ENCODE results near the gene ATP2C2. TPM values are rescaled to one million over a fixed set of nuclear protein-coding genes. Genes with fewer than 3 reads are reported as not detected.
"Not testable (repeated sequence)": the region's sequence is repeated elsewhere in the genome, so short reads cannot be mapped to it uniquely, and the experiment has no call there.

ATP2C2 gene
- total RNA-seq, 4 donors from 2014 or later = 138 to 3,342 (median 155) TPM

DNA sequence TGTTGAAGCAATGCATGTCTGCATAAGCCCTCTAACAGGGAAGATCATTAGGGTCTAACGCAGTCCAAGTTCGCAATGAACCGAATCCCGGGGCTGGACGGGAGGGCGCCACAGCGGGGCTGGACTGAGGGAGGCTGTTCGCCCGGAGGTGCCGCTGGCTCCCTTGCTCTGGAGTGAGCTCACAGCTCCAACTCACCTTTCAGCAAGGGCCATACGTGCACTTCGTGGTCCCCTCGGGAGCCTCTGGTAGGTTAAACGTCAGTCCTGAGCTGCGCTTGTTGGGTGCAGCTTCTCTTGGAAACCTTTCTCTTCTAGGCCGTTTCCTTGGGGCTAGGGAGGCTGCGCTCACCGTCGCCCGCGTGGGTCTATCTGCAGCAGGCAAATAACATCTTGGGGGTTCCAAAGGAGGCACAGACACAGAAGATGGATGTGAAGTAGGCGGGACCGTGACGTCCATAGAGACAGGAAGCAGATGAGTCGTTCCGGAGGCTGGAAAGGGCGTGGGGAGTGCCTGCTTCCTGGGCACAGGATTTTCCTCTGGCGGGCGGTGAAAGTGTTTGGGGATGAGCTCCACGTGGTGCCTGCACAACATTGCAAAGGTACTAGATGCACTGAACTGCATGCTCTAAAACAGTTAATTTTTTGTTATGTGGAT is 21.9 kb downstream of the ATP2C2 start:
- WGBS, 2 donors (ENCODE audit: low coverage in 1 of 2) = 82 to 87% methylated on average over 8 to 29 of the region's 30 CpGs
- Histone ChIP-seq H3K36me3 (no peaks in the 10 kb centered on the region), H3K4me1 (peaks cover 0 to 4% (median 0%) of the 10 kb centered on the region in 4 donors), H3K9me3 (no peaks in the 10 kb centered on the region), H3K4me3 (no peak overlapping the region), H3K27ac (no peak overlapping the region), H3K27me3 (no peaks in the 10 kb centered on the region)
- intact Hi-C loops (cut with DNase I; ENCODE audit: low total_unique reads) (no loop called here), in situ Hi-C loops (cut with MboI; ENCODE audit: low pct_ligation_motif_present in 1 of 4, low pct_unique_long_range_greater_than_20kb in 1 of 4, low sequenced_read_pairs in 3 of 4) (no loop called here)
- TF ChIP-seq POLR2AphosphoS5 (IDR thresholded peaks at IDR 0.05) (no peak), EP300 (IDR thresholded peaks at IDR 0.05; ENCODE audit: low read depth) (no peak), POLR2A (IDR thresholded peaks at IDR 0.05) (no peak)
- TF ChIP-seq, protein P1, sequence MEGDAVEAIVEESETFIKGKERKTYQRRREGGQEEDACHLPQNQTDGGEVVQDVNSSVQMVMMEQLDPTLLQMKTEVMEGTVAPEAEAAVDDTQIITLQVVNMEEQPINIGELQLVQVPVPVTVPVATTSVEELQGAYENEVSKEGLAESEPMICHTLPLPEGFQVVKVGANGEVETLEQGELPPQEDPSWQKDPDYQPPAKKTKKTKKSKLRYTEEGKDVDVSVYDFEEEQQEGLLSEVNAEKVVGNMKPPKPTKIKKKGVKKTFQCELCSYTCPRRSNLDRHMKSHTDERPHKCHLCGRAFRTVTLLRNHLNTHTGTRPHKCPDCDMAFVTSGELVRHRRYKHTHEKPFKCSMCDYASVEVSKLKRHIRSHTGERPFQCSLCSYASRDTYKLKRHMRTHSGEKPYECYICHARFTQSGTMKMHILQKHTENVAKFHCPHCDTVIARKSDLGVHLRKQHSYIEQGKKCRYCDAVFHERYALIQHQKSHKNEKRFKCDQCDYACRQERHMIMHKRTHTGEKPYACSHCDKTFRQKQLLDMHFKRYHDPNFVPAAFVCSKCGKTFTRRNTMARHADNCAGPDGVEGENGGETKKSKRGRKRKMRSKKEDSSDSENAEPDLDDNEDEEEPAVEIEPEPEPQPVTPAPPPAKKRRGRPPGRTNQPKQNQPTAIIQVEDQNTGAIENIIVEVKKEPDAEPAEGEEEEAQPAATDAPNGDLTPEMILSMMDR (IDR thresholded peaks at IDR 0.05) = no peak
- DNase-seq = no peak

DNA sequence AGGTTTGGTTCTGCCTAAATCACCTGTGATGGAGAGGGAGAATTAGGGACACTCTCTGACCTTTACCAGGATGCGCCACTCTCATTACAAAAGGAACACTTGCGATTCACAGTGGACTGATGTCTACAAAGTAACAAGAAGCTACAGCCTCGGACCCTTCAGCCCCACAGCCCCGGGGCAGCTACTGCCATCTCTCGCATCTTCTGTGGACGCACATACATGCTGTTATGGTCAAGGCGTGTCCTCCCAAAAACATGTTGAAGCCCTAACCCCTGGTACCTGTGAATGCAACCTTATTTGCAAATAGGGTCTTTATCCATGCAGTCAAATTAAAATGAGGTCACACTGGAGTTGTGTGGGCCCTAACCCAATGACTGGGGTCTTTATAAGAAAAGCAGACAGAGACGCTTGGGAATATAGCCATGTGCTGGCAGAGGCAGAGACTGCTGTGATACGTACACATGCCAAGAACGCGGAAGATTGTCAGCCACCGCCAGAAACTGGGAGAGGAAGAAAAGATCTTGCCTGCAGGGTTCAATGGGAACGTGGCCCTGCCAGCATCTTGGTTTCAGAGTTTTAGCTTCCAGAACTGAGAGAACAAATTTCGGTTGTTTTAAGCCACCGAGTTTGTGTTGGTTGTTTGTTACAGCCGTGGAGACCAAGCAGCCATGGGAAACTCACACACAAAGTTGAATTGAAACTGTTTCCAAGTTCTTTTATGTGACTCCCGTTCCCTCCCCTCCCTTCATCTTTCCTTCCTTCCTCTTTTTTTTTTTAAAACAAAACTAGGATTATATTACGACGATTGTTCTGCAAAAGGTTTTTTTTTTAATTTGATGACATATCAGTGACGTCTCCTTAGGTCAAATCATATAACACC is 23.1 kb downstream of the ATP2C2 start:
- H3K4me3 ChIP-seq = peak overlapping the region in 1 of 4 donors; percentile 13
- H3K4me1 ChIP-seq = peaks cover 0 to 4% (median 0%) of the 10 kb centered on the region in 4 donors
- in situ Hi-C loops (cut with MboI; ENCODE audit: low pct_ligation_motif_present in 1 of 4, low pct_unique_long_range_greater_than_20kb in 1 of 4, low sequenced_read_pairs in 3 of 4) (no loop called here), intact Hi-C loops (cut with DNase I; ENCODE audit: low total_unique reads) (no loop called here)
- H3K27me3 ChIP-seq = no peaks in the 10 kb centered on the region
- DNase-seq = no peak
- no peaks in the 10 kb centered on the region for H3K9me3 ChIP-seq
- H3K27ac ChIP-seq = no peak overlapping the region
- 32 to 65% methylated on average over 5 to 20 of the region's 20 CpGs for WGBS, 2 donors (ENCODE audit: low coverage in 1 of 2)
- H3K36me3 ChIP-seq = no peaks in the 10 kb centered on the region
- TF ChIP-seq EP300 (IDR thresholded peaks at IDR 0.05; ENCODE audit: low read depth) = no peak
- TF ChIP-seq POLR2AphosphoS5 (IDR thresholded peaks at IDR 0.05) = no peak
- TF ChIP-seq POLR2A (IDR thresholded peaks at IDR 0.05) = no peak
- TF ChIP-seq, protein P1 (IDR thresholded peaks at IDR 0.05) = no peak

DNA sequence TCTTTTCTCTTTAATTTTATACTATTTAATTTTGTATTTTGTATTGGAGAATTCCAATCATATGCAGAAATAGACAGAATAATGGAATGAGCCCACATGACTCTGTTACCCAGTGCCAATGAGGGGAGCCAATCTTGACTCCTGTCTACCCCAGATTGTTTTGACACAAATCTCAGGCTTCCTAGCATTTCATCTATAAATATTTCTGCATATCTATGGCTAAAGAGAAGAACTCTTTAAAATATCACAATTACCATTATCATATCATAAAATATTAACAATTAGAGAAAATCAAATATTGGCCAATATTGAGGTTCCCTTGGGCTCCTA is 23.7 kb downstream of the ATP2C2 start:
- H3K27ac ChIP-seq = no peak overlapping the region
- intact Hi-C loops (cut with DNase I; ENCODE audit: low total_unique reads) = no loop called here
- no peak for TF ChIP-seq EP300 (IDR thresholded peaks at IDR 0.05; ENCODE audit: low read depth)
- TF ChIP-seq POLR2A (IDR thresholded peaks at IDR 0.05) = no peak
- TF ChIP-seq, protein P1 (IDR thresholded peaks at IDR 0.05) = no peak
- no peak for TF ChIP-seq POLR2AphosphoS5 (IDR thresholded peaks at IDR 0.05)
- no peak for DNase-seq
- in situ Hi-C loops (cut with MboI; ENCODE audit: low pct_ligation_motif_present in 1 of 4, low pct_unique_long_range_greater_than_20kb in 1 of 4, low sequenced_read_pairs in 3 of 4) = no loop called here
- H3K36me3 ChIP-seq = no peaks in the 10 kb centered on the region
- no peaks in the 10 kb centered on the region for H3K9me3 ChIP-seq
- no peaks in the 10 kb centered on the region for H3K27me3 ChIP-seq
- no peak overlapping the region for H3K4me3 ChIP-seq
- H3K4me1 ChIP-seq = peaks cover 0 to 4% (median 0%) of the 10 kb centered on the region in 4 donors

DNA sequence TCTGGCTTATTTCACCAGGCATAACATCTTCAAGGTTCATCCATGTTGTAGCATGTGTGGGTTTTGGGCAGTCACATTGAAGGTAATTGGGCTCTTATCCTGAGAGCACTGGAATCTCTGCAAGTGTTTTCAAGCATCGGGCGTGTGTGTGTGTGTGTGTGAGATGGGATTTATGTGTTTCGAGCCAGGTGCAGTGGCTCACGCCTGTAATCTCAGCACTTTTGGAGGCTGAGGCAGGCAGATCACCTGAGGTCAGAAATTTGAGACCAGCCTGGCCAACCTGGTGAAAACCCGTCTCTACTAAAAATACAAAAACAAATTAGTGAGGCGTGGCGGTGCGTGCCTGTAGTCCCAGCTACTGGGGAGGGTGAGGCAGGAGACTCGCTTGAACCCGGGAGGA is 27.7 kb downstream of the ATP2C2 start:
- not testable (repeated sequence) for H3K27ac ChIP-seq

More for the DNA sequence above, 27.7 kb downstream of the ATP2C2 start:
- WGBS, 2 donors (ENCODE audit: low coverage in 1 of 2) = 80 to 83% methylated on average over 9 to 10 of the region's 10 CpGs
- DNase-seq; in situ Hi-C loops (cut with MboI; ENCODE audit: low pct_ligation_motif_present in 1 of 4, low pct_unique_long_range_greater_than_20kb in 1 of 4, low sequenced_read_pairs in 3 of 4); H3K27me3 ChIP-seq; H3K36me3 ChIP-seq; H3K4me3 ChIP-seq; H3K4me1 ChIP-seq; intact Hi-C loops (cut with DNase I; ENCODE audit: low total_unique reads); H3K9me3 ChIP-seq: not testable (repeated sequence)
